ENCODE results near the gene OR7D4. TPM values are rescaled to one million over a fixed set of nuclear protein-coding genes. Genes with fewer than 3 reads are reported as not detected.

The OR7D4 gene
- total RNA-seq, 1 experiment from 2014 or later = not detected

- no peaks in the 10 kb centered on the region for H4K20me1 ChIP-seq (ENCODE audit: control insufficient read depth, insufficient read depth, insufficient read length)
- H3K36me3 Mint-ChIP-seq (ENCODE audit: insufficient read depth in 1 of 3, low read depth in 3 of 3) = peaks cover 47 to 49% (median 47%) of the 10 kb centered on the region in 3 experiments
Measured at GRCh38 chr19:9165261-9165660, 54.1 kb downstream of the OR7D4 start.

More at GRCh38 chr19:9165261-9165660, 54.1 kb downstream of the OR7D4 start:
- no peaks in the 10 kb centered on the region for H3K23me2 ChIP-seq (ENCODE audit: insufficient read length, low read depth, low read length, poor library complexity, severe bottlenecking)
- H3K27ac Mint-ChIP-seq = no peak overlapping the region
- H2BK120ac ChIP-seq (ENCODE audit: low read depth, low read length, poor library complexity, severe bottlenecking) = no peak overlapping the region
- H3K56ac ChIP-seq (ENCODE audit: insufficient read length, low read depth, low read length) = no peak overlapping the region
- H2BK5ac ChIP-seq (ENCODE audit: insufficient read length, low read length) = no peak overlapping the region
- H3K4me3 Mint-ChIP-seq = no peak overlapping the region
- no peak overlapping the region for H2BK20ac ChIP-seq (ENCODE audit: low read depth, low read length, poor library complexity, severe bottlenecking)
- H2AK5ac ChIP-seq (ENCODE audit: insufficient read length, low read length) = no peak overlapping the region
- H4K5ac ChIP-seq (ENCODE audit: insufficient read length, low read depth, low read length) = no peak overlapping the region
- no peak overlapping the region for H3K4ac ChIP-seq (ENCODE audit: low read depth, low read length)
- H2AFZ ChIP-seq (ENCODE audit: low read length) = no peak overlapping the region
- no CpG with 5 or more reads among the region's 3 CpGs for WGBS (ENCODE audit: extremely low coverage, insufficient read length, low lambda C conversion rate)
- H2BK12ac ChIP-seq (ENCODE audit: insufficient read length, low read depth, low read length) = no peak overlapping the region
- H3K14ac ChIP-seq (ENCODE audit: insufficient read depth, low read length) = no peak overlapping the region
- no peaks in the 10 kb centered on the region for H3K4me1 Mint-ChIP-seq
- no peak overlapping the region for H2BK15ac ChIP-seq (ENCODE audit: low read depth, low read length)
- H3K23ac ChIP-seq (ENCODE audit: insufficient read length, low read depth, low read length) = no peak overlapping the region
- H3K9ac ChIP-seq (ENCODE audit: extremely low read depth, insufficient read length, low read length) = no peak overlapping the region
- H3K27ac ChIP-seq (ENCODE audit: insufficient read length, low read depth, low read length) = no peak overlapping the region
- peaks cover 8% of the 10 kb centered on the region for H3K79me1 ChIP-seq (ENCODE audit: insufficient read depth, low read depth, low read length, poor library complexity, severe bottlenecking)
- H3K27me3 Mint-ChIP-seq (ENCODE audit: low read depth) = no peaks in the 10 kb centered on the region; the same call in 1 of the 2 replicates
- H4K8ac ChIP-seq (replicated peaks; ENCODE audit: insufficient read length, low read depth, low read length) = no peak overlapping the region
- H3K4me1 ChIP-seq (ENCODE audit: insufficient read depth, low read length) = no peaks in the 10 kb centered on the region
- H4K91ac ChIP-seq (ENCODE audit: insufficient read length, low read depth, low read length) = no peak overlapping the region
- H3T11ph ChIP-seq (ENCODE audit: low read length) = no peak overlapping the region
- peaks cover 20 to 25% of the 10 kb centered on the region in 2 experiments for H3K9me3 Mint-ChIP-seq
- DNase-seq = no peak
- no peaks in the 10 kb centered on the region for H3K9me3 ChIP-seq (ENCODE audit: control insufficient read depth, low read depth, low read length)
- no peaks in the 10 kb centered on the region for H3K79me2 ChIP-seq (ENCODE audit: insufficient read depth, low read length)
- TF ChIP-seq CTCF (conservative IDR thresholded peaks at IDR 0.05) = no peak
- H3K4me2 ChIP-seq (ENCODE audit: insufficient read depth, insufficient read length, low read length) = no peak overlapping the region
- no peak overlapping the region for H3K18ac ChIP-seq (ENCODE audit: insufficient read length, low read depth, low read length)
- H3K27me3 ChIP-seq (ENCODE audit: insufficient read depth, low read length) = no peaks in the 10 kb centered on the region

Measured in H9 (cell line).